Natural killer cell treated with Interleukin-12 subunit alpha and Interleukin-12 subunit beta and Interleukin-15 and Interleukin-18, amount 100 ng/mL, for 72 hours (primary cell): ENCODE data around the gene SIRPA. TPM values are rescaled to one million over a fixed set of nuclear protein-coding genes. Genes with fewer than 3 reads are reported as not detected.

Source experiments
- ATAC-seq, 2 donors: fragments of 150-1000 bp; cut with Tn5 transposase in 1 of 2; sonication (Bioruptor Pico), chemical (Tn5 transposase) in 1 of 2; 2 replicates each; pipeline ENCODE4 v1.10.0; 2021
- DNase-seq: peaks from one replicate; pipeline ENCODE4 v3.0.0; 2022; ENCODE audit warnings: low spot score
- H3K27ac Mint-ChIP-seq, 2 donors: 1 replicate in 1 of 2; 2 replicates in 1 of 2; pipeline ENCODE4 v1.8.0; 2022; ENCODE audit warnings: mixed read lengths in 2 of 2, mild to moderate bottlenecking in 1 of 2, moderate library complexity in 1 of 2
- H3K27me3 Mint-ChIP-seq, 2 donors: 1 replicate in 1 of 2; 2 replicates in 1 of 2; pipeline ENCODE4 v1.8.0; 2022; ENCODE audit warnings: mixed read lengths in 2 of 2
- H3K36me3 Mint-ChIP-seq: one replicate; pipeline ENCODE4 v1.8.0; 2022; ENCODE audit warnings: mixed read lengths
- H3K4me1 Mint-ChIP-seq, 2 donors: 1 replicate in 1 of 2; 2 replicates in 1 of 2; pipeline ENCODE4 v1.8.0; 2022; ENCODE audit warnings: low read depth in 2 of 2, mixed read lengths in 2 of 2, mild to moderate bottlenecking in 1 of 2
- H3K4me3 Mint-ChIP-seq: one replicate; pipeline ENCODE4 v1.8.0; 2022; ENCODE audit warnings: mixed read lengths
- H3K9me3 Mint-ChIP-seq: 2 replicates; pipeline ENCODE4 v1.8.0; 2022; ENCODE audit warnings: mixed read lengths
- total RNA-seq, 2 donors: library from RNA; stranded (reverse); gene quantifications; one replicate each; pipeline ENCODE4 v1.2.3, GENCODE V29; 2022

Gene SIRPA
- total RNA-seq, 2 donors from 2014 or later: 0.14 to 1.0 TPM

GRCh38 chr20:1942061-1942460 is 46.9 kb downstream of the SIRPA start:
- peaks cover 15 to 21% of the 10 kb centered on the region in 2 donors for H3K27me3 Mint-ChIP-seq
- H3K4me1 Mint-ChIP-seq: no peaks in the 10 kb centered on the region
- H3K9me3 Mint-ChIP-seq: no peaks in the 10 kb centered on the region

GRCh38 chr20:1942486-1943274 is 47.5 kb downstream of the SIRPA start:
- no peaks in the 10 kb centered on the region for H3K4me1 Mint-ChIP-seq
- H3K27me3 Mint-ChIP-seq: peaks cover 17 to 25% of the 10 kb centered on the region in 2 donors
- ATAC-seq: no peak
- no peak overlapping the region for H3K27ac Mint-ChIP-seq
- no peak for DNase-seq
- H3K9me3 Mint-ChIP-seq: no peaks in the 10 kb centered on the region
- no peaks in the 10 kb centered on the region for H3K36me3 Mint-ChIP-seq
- no peak overlapping the region for H3K4me3 Mint-ChIP-seq

More at GRCh38 chr20:1942061-1942460, 46.9 kb downstream of the SIRPA start:
- Mint-ChIP-seq H3K36me3 (no peaks in the 10 kb centered on the region), H3K27ac (no peak overlapping the region), H3K4me3 (no peak overlapping the region)
- no peak for DNase-seq
- ATAC-seq: no peak

GRCh38 chr20:1943275-1944002 is 48.2 kb downstream of the SIRPA start:
- no peaks in the 10 kb centered on the region for H3K36me3 Mint-ChIP-seq
- H3K4me1 Mint-ChIP-seq: no peaks in the 10 kb centered on the region
- H3K4me3 Mint-ChIP-seq: no peak overlapping the region
- H3K9me3 Mint-ChIP-seq: no peaks in the 10 kb centered on the region
- DNase-seq (no peak), ATAC-seq (no peak)
- H3K27me3 Mint-ChIP-seq: peaks cover 22 to 31% of the 10 kb centered on the region in 2 donors
- H3K27ac Mint-ChIP-seq: no peak overlapping the region

GRCh38 chr20:1944345-1945091 is 49.3 kb downstream of the SIRPA start:
- Mint-ChIP-seq H3K36me3 (no peaks in the 10 kb centered on the region), H3K27me3 (peaks cover 27 to 37% of the 10 kb centered on the region in 2 donors), H3K9me3 (no peaks in the 10 kb centered on the region), H3K4me3 (no peak overlapping the region), H3K4me1 (no peaks in the 10 kb centered on the region), H3K27ac (no peak overlapping the region)
- DNase-seq: no peak
- ATAC-seq: no peak

- ATAC-seq: peak; percentile 32 to 58
- Mint-ChIP-seq H3K36me3 (no peaks in the 10 kb centered on the region), H3K9me3 (no peaks in the 10 kb centered on the region), H3K4me1 (no peaks in the 10 kb centered on the region), H3K27ac (no peak overlapping the region), H3K4me3 (no peak overlapping the region), H3K27me3 (peaks cover 28 to 37% of the 10 kb centered on the region in 2 donors)
- no peak for DNase-seq
Observed at GRCh38 chr20:1945134-1945618, 50.0 kb downstream of the SIRPA start.

- H3K4me1 Mint-ChIP-seq: no peaks in the 10 kb centered on the region
- H3K4me3 Mint-ChIP-seq: no peak overlapping the region
- peaks cover 29 to 38% of the 10 kb centered on the region in 2 donors for H3K27me3 Mint-ChIP-seq
- no peak for ATAC-seq
- no peak for DNase-seq
- H3K9me3 Mint-ChIP-seq: no peaks in the 10 kb centered on the region
- H3K36me3 Mint-ChIP-seq: no peaks in the 10 kb centered on the region
- no peak overlapping the region for H3K27ac Mint-ChIP-seq
Observed at GRCh38 chr20:1945660-1946059, 50.5 kb downstream of the SIRPA start.

GRCh38 chr20:1946442-1946761 is 51.2 kb downstream of the SIRPA start:
- DNase-seq: no peak
- no peaks in the 10 kb centered on the region for H3K36me3 Mint-ChIP-seq
- ATAC-seq: no peak
- no peak overlapping the region for H3K27ac Mint-ChIP-seq
- peaks cover 35 to 44% of the 10 kb centered on the region in 2 donors for H3K27me3 Mint-ChIP-seq
- no peaks in the 10 kb centered on the region for H3K9me3 Mint-ChIP-seq
- H3K4me1 Mint-ChIP-seq: no peaks in the 10 kb centered on the region
- H3K4me3 Mint-ChIP-seq: no peak overlapping the region

GRCh38 chr20:1946762-1947534 is 51.7 kb downstream of the SIRPA start:
- H3K4me3 Mint-ChIP-seq: no peak overlapping the region
- no peaks in the 10 kb centered on the region for H3K4me1 Mint-ChIP-seq
- DNase-seq (no peak), ATAC-seq (no peak)
- no peaks in the 10 kb centered on the region for H3K9me3 Mint-ChIP-seq
- no peak overlapping the region for H3K27ac Mint-ChIP-seq
- peaks cover 35 to 44% of the 10 kb centered on the region in 2 donors for H3K27me3 Mint-ChIP-seq
- H3K36me3 Mint-ChIP-seq: no peaks in the 10 kb centered on the region

GRCh38 chr20:1947535-1947846 is 52.3 kb downstream of the SIRPA start:
- no peak for ATAC-seq
- no peaks in the 10 kb centered on the region for H3K36me3 Mint-ChIP-seq
- no peak overlapping the region for H3K4me3 Mint-ChIP-seq
- no peaks in the 10 kb centered on the region for H3K4me1 Mint-ChIP-seq
- H3K9me3 Mint-ChIP-seq: no peaks in the 10 kb centered on the region
- H3K27ac Mint-ChIP-seq: no peak overlapping the region
- peaks cover 35 to 44% of the 10 kb centered on the region in 2 donors for H3K27me3 Mint-ChIP-seq
- no peak for DNase-seq

- H3K4me1 Mint-ChIP-seq: no peaks in the 10 kb centered on the region
- H3K27me3 Mint-ChIP-seq: peaks cover 30 to 35% of the 10 kb centered on the region in 2 donors
- DNase-seq (no peak), ATAC-seq (no peak)
- H3K27ac Mint-ChIP-seq: no peak overlapping the region
- no peaks in the 10 kb centered on the region for H3K36me3 Mint-ChIP-seq
- H3K4me3 Mint-ChIP-seq: no peak overlapping the region
- no peaks in the 10 kb centered on the region for H3K9me3 Mint-ChIP-seq
Observed at GRCh38 chr20:1949347-1950100, 54.3 kb downstream of the SIRPA start.

- Mint-ChIP-seq H3K27ac (no peak overlapping the region), H3K27me3 (peaks cover 28 to 29% of the 10 kb centered on the region in 2 donors), H3K36me3 (no peaks in the 10 kb centered on the region), H3K4me3 (no peak overlapping the region), H3K4me1 (no peaks in the 10 kb centered on the region), H3K9me3 (no peaks in the 10 kb centered on the region)
- DNase-seq (no peak), ATAC-seq (no peak)
Observed at GRCh38 chr20:1950836-1951235, 55.6 kb downstream of the SIRPA start.

- no peak overlapping the region for H3K4me3 Mint-ChIP-seq
- DNase-seq (no peak), ATAC-seq (no peak)
- no peak overlapping the region for H3K27ac Mint-ChIP-seq
- no peaks in the 10 kb centered on the region for H3K9me3 Mint-ChIP-seq
- peaks cover 27 to 28% of the 10 kb centered on the region in 2 donors for H3K27me3 Mint-ChIP-seq
- H3K36me3 Mint-ChIP-seq: no peaks in the 10 kb centered on the region
- no peaks in the 10 kb centered on the region for H3K4me1 Mint-ChIP-seq
Observed at GRCh38 chr20:1951436-1952115, 56.4 kb downstream of the SIRPA start.
